ENCODE results near the gene RND2. TPM values are rescaled to one million over a fixed set of nuclear protein-coding genes. Genes with fewer than 3 reads are reported as not detected.

RND2 gene
- polyA plus RNA-seq, 3 donors, result not detected

DNA sequence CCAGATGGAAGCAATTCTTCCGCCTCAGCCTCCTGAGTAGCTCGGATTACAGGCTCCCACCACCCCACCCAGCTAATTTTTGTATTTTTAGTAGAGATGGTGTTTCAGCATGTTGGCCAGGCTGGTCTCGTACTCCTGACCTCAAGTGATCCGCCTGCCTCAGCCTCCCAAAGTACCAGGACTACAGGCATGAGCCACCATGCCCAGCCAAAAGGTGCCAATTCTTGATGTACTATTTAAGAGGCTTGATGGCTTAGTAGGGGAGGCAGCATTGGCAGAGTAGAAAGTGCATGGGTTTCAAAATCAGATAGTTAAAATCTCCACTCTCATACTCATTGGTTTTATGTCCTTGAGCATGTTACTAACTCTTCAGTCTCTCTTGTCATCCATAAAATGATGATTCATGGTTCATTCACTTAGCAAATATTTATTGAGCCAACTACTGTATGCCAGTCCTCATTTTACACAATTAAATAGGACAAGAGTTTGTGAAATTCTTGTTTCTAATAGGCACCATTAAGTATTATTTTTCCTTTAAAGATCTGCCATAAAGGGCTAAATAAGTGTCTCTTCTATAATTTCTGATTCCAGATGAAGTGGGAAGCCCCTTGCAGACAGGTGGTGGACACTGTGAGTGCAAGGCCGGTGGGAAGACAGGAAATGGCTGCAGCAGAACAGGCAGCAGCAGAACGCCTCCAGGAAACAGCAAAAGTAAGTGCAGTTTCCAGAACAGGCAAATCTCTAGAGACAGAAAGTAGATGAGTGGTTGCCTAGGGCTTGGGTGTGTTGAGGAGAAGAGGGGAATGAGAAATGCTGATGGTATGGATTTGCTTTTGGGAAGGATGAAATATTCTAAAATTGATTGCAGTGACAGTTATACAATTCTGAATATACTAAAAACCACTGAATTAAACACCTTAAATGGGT lies 35.0 kb upstream of the RND2 start:
- Histone ChIP-seq H2AFZ (ENCODE audit: insufficient read depth, low read depth, low read length, poor library complexity, severe bottlenecking) (no peak overlapping the region), H3K9me3 (replicated peaks in 1 of 2; ENCODE audit: control insufficient read depth in 1 of 2, insufficient read depth in 1 of 2, low read length in 2 of 2) (no peaks in the 10 kb centered on the region), H3K4me2 (replicated peaks; ENCODE audit: extremely low read depth, low read length, poor library complexity, severe bottlenecking) (no peak overlapping the region), H3K4me3 (replicated peaks in 1 of 3; ENCODE audit: low read depth in 2 of 3, low read length in 3 of 3) (no peak overlapping the region), H4K20me1 (ENCODE audit: insufficient read depth, low read length) (peaks cover 7% of the 10 kb centered on the region), H3K36me3 (replicated peaks in 1 of 2; ENCODE audit: control insufficient read depth in 1 of 2, insufficient read depth in 2 of 2, low read length in 2 of 2) (peaks cover 65 to 83% of the 10 kb centered on the region in 2 donors), H3K27me3 (ENCODE audit: control insufficient read depth in 2 of 2, insufficient read depth in 2 of 2, low read length in 2 of 2) (no peaks in the 10 kb centered on the region), H3K27ac (ENCODE audit: low read depth in 1 of 2, low read length in 2 of 2) (no peak overlapping the region), H3K4me1 (ENCODE audit: control insufficient read depth in 1 of 2, insufficient read depth in 2 of 2, low read length in 2 of 2) (peaks cover 12 to 19% of the 10 kb centered on the region in 2 donors), H3K79me2 (ENCODE audit: insufficient read depth, low read length) (peaks cover 16% of the 10 kb centered on the region), H3K9ac (ENCODE audit: insufficient read depth, low read length, poor library complexity, severe bottlenecking) (no peak overlapping the region)
- no peak for TF ChIP-seq CTCF (IDR thresholded peaks at IDR 0.05)
- Mint-ChIP-seq H3K4me1 (peaks cover 11% of the 10 kb centered on the region), H3K36me3 (peaks cover 72 to 85% of the 10 kb centered on the region in 2 donors), H3K27ac (peak overlapping the region in 1 of 7 donors; percentile 70), H3K9me3 (no peaks in the 10 kb centered on the region), H3K27me3 (ENCODE audit: low read depth in 3 of 3) (peaks cover 0 to 2% (median 0%) of the 10 kb centered on the region in 3 donors), H3K4me3 (no peak overlapping the region)
- intact Hi-C loops (cut with micrococcal nuclease), result loop anchor here in 1 of 2 donors (10.0 kb wide), 1 partner anchor 145 kb away; the partner anchor contains the start of gene AOC2
- WGBS (ENCODE audit: insufficient coverage), result 75% methylated on average over 2 of the region's 6 CpGs
- DNase-seq, result no peak

DNA sequence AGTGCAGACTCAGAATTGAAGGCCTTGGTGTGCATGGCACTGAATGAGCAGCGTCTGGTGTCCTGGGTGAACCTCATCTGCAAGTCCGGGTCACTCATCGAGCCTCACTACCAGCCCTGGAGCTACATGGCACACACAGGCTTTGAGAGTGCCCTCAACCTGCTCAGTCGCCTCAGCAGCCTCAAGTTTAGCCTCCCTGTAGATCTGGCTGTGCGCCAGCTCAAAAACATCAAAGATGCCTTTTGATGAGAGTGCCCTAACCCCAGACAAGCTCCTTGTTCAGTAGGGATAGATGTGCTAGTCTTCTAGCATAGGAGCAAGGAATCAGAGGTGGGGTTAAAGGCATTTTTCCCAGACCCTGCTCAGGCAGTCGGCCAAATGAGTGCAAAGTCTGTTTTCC lies 33.6 kb upstream of the RND2 start:
- Histone ChIP-seq H3K27ac (ENCODE audit: low read depth in 1 of 2, low read length in 2 of 2) (no peak overlapping the region), H4K20me1 (ENCODE audit: insufficient read depth, low read length) (peaks cover 7% of the 10 kb centered on the region), H3K36me3 (replicated peaks in 1 of 2; ENCODE audit: control insufficient read depth in 1 of 2, insufficient read depth in 2 of 2, low read length in 2 of 2) (peaks cover 65 to 83% of the 10 kb centered on the region in 2 donors), H3K9ac (ENCODE audit: insufficient read depth, low read length, poor library complexity, severe bottlenecking) (no peak overlapping the region), H3K4me2 (replicated peaks; ENCODE audit: extremely low read depth, low read length, poor library complexity, severe bottlenecking) (no peak overlapping the region), H3K4me3 (replicated peaks in 1 of 3; ENCODE audit: low read depth in 2 of 3, low read length in 3 of 3) (no peak overlapping the region), H2AFZ (ENCODE audit: insufficient read depth, low read depth, low read length, poor library complexity, severe bottlenecking) (no peak overlapping the region), H3K4me1 (ENCODE audit: control insufficient read depth in 1 of 2, insufficient read depth in 2 of 2, low read length in 2 of 2) (peaks cover 0 to 4% of the 10 kb centered on the region in 2 donors), H3K27me3 (ENCODE audit: control insufficient read depth in 2 of 2, insufficient read depth in 2 of 2, low read length in 2 of 2) (no peaks in the 10 kb centered on the region), H3K9me3 (replicated peaks in 1 of 2; ENCODE audit: control insufficient read depth in 1 of 2, insufficient read depth in 1 of 2, low read length in 2 of 2) (no peaks in the 10 kb centered on the region), H3K79me2 (ENCODE audit: insufficient read depth, low read length) (peaks cover 9% of the 10 kb centered on the region)
- DNase-seq, result no peak
- 93% methylated on average over 4 of the region's 6 CpGs for WGBS (ENCODE audit: insufficient coverage)
- Mint-ChIP-seq H3K27me3 (ENCODE audit: low read depth in 3 of 3) (peaks cover 0 to 2% (median 0%) of the 10 kb centered on the region in 3 donors), H3K27ac (peak overlapping the region in 1 of 7 donors; percentile 2), H3K4me3 (no peak overlapping the region), H3K36me3 (peaks cover 76 to 90% of the 10 kb centered on the region in 2 donors), H3K9me3 (no peaks in the 10 kb centered on the region), H3K4me1 (no peaks in the 10 kb centered on the region)
- intact Hi-C loops (cut with micrococcal nuclease), result loop anchor here in 1 of 2 donors (10.0 kb wide), 1 partner anchor 147 kb away; the partner anchor contains the start of gene AOC2
- no peak for TF ChIP-seq CTCF (IDR thresholded peaks at IDR 0.05)

Data from CD14-positive monocyte (primary cell).